ENCODE data around the gene PBOV1.

Gene PBOV1

GRCh38 chr6:138248878-138249277, 30.6 kb upstream of the PBOV1 start (continued):
- TF ChIP-seq ZNF629 (tag by site-specific recombination; IDR thresholded peaks at IDR 0.05): no peak
- no peak for TF ChIP-seq ZNF223 (tag by site-specific recombination; IDR thresholded peaks at IDR 0.05)

DNA sequence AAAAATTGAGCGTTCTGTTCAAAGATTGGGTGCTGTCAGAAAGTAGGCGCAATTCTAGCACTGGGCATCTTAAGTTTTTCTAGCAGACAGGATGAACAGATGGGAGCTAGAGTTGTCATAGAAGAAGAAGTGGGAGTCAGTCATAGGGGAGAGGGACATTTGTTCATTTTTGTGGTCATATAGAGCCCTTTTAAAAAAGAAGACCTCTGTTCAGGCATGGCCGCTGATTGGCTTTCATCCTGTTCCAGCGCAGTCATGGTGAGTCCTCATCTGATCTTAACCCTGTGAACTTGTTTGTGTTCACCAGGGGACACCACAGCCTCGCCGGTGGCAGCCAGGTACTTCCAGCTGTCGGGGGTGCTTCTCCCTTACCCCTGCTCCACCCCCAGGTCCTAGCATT, 29.7 kb upstream of the PBOV1 start:
- H3K4me3 ChIP-seq (ENCODE audit: low read depth, low read length): no peak overlapping the region
- CTCF ChIA-PET: interaction anchor here (1.6 kb wide), 1 partner anchor 12 kb away, joined by 5 read pairs; no protein-coding TSS in a partner anchor
- no peak overlapping the region for H3K27ac ChIP-seq (ENCODE audit: extremely low read depth, low read depth, low read length)
- no peaks in the 10 kb centered on the region for H3K4me1 ChIP-seq (ENCODE audit: control insufficient read depth, insufficient read depth, low read length)
- POLR2A ChIA-PET: no interaction called here
- TF ChIP-seq ZNF10 (tag by site-specific recombination; IDR thresholded peaks at IDR 0.05): no peak
- no peak for TF ChIP-seq ZBTB20 (tag by site-specific recombination; IDR thresholded peaks at IDR 0.05)
- no peak for TF ChIP-seq FEZF1 (tag by site-specific recombination; IDR thresholded peaks at IDR 0.05)
- no peak for TF ChIP-seq ZNF626 (tag by site-specific recombination; IDR thresholded peaks at IDR 0.05)
- TF ChIP-seq ZNF16 (tag by site-specific recombination; IDR thresholded peaks at IDR 0.05; ENCODE audit: low read depth): no peak
- no peak for TF ChIP-seq ZNF660 (tag by site-specific recombination; IDR thresholded peaks at IDR 0.05)
- no peaks in the 10 kb centered on the region for H3K9me3 ChIP-seq (ENCODE audit: control insufficient read depth, insufficient read depth, low read depth, low read length)
- H3K36me3 ChIP-seq (ENCODE audit: control insufficient read depth in 2 of 2, insufficient read depth in 1 of 2, low read length in 2 of 2): peaks cover 0 to 8% of the 10 kb centered on the region in 2 experiments; a peak in 1 of 3 replicates

DNA sequence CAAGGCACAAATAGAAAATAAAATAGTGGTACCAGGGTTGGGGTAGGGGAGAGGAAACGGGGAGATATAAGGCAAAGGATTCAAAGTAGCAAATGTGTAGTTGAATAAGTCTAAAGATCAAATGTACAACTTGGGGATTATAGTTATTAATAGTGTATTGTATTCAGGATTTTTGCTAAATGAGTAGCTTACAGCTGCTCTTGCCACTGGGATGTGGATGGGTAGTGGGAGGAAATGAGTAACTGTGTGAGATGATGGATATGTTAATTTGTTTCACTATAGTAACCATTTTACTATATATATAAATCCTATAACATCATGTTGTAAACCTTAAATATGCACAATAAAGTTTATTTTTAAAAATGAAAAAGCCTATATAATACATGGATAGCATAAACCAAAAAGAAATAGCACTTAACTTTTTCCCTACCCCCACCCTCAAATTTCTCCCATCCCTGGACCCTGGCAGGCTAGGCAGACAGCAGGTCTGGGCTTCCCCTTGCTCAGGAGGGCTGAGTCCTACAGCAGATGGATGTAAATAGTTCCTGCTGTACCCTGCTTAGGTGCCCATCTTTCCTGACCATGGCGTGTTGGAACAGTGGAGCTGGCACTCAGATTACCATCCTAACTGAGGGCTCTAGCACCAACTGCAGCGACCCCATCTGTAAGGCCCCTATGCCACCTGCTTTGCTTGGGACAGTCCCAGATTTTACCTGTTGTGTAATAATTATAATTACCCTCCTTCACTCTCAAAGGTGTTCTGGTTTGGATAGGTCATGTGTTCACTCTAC, 28.6 kb upstream of the PBOV1 start:
- TF ChIP-seq ZBTB7A (tag by site-specific recombination; IDR thresholded peaks at IDR 0.05; ENCODE audit: low read depth) (no peak), ZSCAN5A (tag by site-specific recombination; IDR thresholded peaks at IDR 0.05) (no peak), ZNF549 (tag by site-specific recombination; IDR thresholded peaks at IDR 0.05) (no peak), FEZF1 (tag by site-specific recombination; IDR thresholded peaks at IDR 0.05) (no peak), ZNF785 (tag by site-specific recombination; IDR thresholded peaks at IDR 0.05) (no peak), ZNF112 (tag by site-specific recombination; IDR thresholded peaks at IDR 0.05) (no peak), ZNF239 (tag by site-specific recombination; IDR thresholded peaks at IDR 0.05) (no peak), ZNF707 (tag by site-specific recombination; IDR thresholded peaks at IDR 0.05) (no peak), ZNF274 (IDR thresholded peaks at IDR 0.05; ENCODE audit: low read length) (no peak), ZNF274 (tag by site-specific recombination; IDR thresholded peaks at IDR 0.05; ENCODE audit: borderline replicate concordance) (no peak), ZNF2 (tag by site-specific recombination; IDR thresholded peaks at IDR 0.05) (no peak)
- TF ChIP-seq, protein P1, sequence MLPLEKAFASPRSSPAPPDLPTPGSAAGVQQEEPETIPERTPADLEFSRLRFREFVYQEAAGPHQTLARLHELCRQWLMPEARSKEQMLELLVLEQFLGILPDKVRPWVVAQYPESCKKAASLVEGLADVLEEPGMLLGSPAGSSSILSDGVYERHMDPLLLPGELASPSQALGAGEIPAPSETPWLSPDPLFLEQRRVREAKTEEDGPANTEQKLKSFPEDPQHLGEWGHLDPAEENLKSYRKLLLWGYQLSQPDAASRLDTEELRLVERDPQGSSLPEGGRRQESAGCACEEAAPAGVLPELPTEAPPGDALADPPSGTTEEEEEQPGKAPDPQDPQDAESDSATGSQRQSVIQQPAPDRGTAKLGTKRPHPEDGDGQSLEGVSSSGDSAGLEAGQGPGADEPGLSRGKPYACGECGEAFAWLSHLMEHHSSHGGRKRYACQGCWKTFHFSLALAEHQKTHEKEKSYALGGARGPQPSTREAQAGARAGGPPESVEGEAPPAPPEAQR (tag by site-specific recombination; IDR thresholded peaks at IDR 0.05): no peak
- TF ChIP-seq, protein P2, sequence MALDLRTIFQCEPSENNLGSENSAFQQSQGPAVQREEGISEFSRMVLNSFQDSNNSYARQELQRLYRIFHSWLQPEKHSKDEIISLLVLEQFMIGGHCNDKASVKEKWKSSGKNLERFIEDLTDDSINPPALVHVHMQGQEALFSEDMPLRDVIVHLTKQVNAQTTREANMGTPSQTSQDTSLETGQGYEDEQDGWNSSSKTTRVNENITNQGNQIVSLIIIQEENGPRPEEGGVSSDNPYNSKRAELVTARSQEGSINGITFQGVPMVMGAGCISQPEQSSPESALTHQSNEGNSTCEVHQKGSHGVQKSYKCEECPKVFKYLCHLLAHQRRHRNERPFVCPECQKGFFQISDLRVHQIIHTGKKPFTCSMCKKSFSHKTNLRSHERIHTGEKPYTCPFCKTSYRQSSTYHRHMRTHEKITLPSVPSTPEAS (tag by site-specific recombination; IDR thresholded peaks at IDR 0.05): no peak
- no peak overlapping the region for H3K27ac ChIP-seq (ENCODE audit: extremely low read depth, low read depth, low read length)
- no peak overlapping the region for H3K4me3 ChIP-seq (ENCODE audit: low read depth, low read length)
- H3K36me3 ChIP-seq (ENCODE audit: control insufficient read depth in 2 of 2, insufficient read depth in 1 of 2, low read length in 2 of 2): peaks cover 0 to 8% of the 10 kb centered on the region in 2 experiments; a peak in 1 of 3 replicates
- H3K4me1 ChIP-seq (ENCODE audit: control insufficient read depth, insufficient read depth, low read length): no peaks in the 10 kb centered on the region
- CTCF ChIA-PET: interaction anchor here (1.4 to 1.6 kb wide), 2 partner anchors 36 to 239 kb away, joined by 3 to 4 read pairs; no protein-coding TSS in a partner anchor
- POLR2A ChIA-PET: no interaction called here
- H3K9me3 ChIP-seq (ENCODE audit: control insufficient read depth, insufficient read depth, low read depth, low read length): no peaks in the 10 kb centered on the region
